Subcutaneous abdominal adipose tissue (tissue), 5 donors: Measurements from ENCODE around the gene MYPN.
A peak's percentile ranks its signal among the peaks of the same experiment; 100 is the strongest.

Source experiments
- H3K27ac ChIP-seq: one replicate; pipeline ENCODE4 v1.7.0; 2013; ENCODE audit warnings: low read depth, mild to moderate bottlenecking, inconsistent platforms, low read length, moderate library complexity
- H3K27me3 ChIP-seq, 5 donors: one replicate each; pipeline ENCODE4 v1.7.0; 2013; ENCODE audit warnings: low read length in 5 of 5, inconsistent platforms in 1 of 5; ENCODE audit not compliant: control insufficient read depth in 5 of 5, insufficient read depth in 4 of 5
- H3K36me3 ChIP-seq, 5 donors: one replicate each; pipeline ENCODE4 v1.7.0; 2013; ENCODE audit warnings: low read length in 5 of 5; ENCODE audit not compliant: control insufficient read depth in 5 of 5, insufficient read depth in 5 of 5
- H3K4me1 ChIP-seq, 5 donors: one replicate each; pipeline ENCODE4 v1.7.0; 2013; ENCODE audit warnings: low read length in 5 of 5, mild to moderate bottlenecking in 3 of 5, moderate library complexity in 1 of 5; ENCODE audit not compliant: control insufficient read depth in 5 of 5, insufficient read depth in 5 of 5
- H3K4me3 ChIP-seq, 5 donors: one replicate each; pipeline ENCODE4 v1.7.0; 2013; ENCODE audit warnings: low read length in 5 of 5, low read depth in 1 of 5
- H3K9ac ChIP-seq, 5 donors: one replicate each; pipeline ENCODE4 v1.7.0; 2013; ENCODE audit warnings: low read length in 5 of 5, mild to moderate bottlenecking in 4 of 5, moderate library complexity in 3 of 5
- H3K9me3 ChIP-seq, 5 donors: one replicate each; pipeline ENCODE4 v1.7.0; 2013; ENCODE audit warnings: low read length in 5 of 5; ENCODE audit not compliant: control insufficient read depth in 5 of 5
- donor health status: healthy.
- donor health status: healthy.
- donor health status: healthy.
- donor health status: healthy.
- donor health status: healthy.

The MYPN gene

DNA sequence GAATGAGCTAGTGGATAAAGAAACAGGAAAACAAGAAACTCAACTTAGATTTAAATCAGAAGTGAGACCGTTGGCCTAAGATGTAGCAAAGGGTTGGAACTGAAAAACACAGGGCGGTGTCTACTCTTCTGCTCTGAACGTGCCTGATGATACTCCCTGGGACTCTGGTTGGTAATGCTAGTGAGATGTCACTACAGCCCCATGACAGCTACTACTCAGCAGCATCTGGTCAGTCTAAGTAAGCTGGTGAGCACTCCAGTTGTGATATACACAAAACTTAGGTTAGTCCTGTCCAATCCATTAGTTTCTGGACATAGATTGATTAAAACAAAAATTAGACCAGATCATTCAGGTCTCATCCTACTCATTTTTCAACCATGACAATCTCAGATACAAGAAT lies 15.4 kb downstream of the MYPN start:
- H3K36me3 ChIP-seq = no peaks in the 10 kb centered on the region
- H3K4me3 ChIP-seq = no peak overlapping the region
- no peaks in the 10 kb centered on the region for H3K9me3 ChIP-seq
- H3K9ac ChIP-seq = no peak overlapping the region
- no peak overlapping the region for H3K27ac ChIP-seq
- peaks cover 0 to 9% (median 5%) of the 10 kb centered on the region in 5 donors for H3K4me1 ChIP-seq
- H3K27me3 ChIP-seq = no peaks in the 10 kb centered on the region

DNA sequence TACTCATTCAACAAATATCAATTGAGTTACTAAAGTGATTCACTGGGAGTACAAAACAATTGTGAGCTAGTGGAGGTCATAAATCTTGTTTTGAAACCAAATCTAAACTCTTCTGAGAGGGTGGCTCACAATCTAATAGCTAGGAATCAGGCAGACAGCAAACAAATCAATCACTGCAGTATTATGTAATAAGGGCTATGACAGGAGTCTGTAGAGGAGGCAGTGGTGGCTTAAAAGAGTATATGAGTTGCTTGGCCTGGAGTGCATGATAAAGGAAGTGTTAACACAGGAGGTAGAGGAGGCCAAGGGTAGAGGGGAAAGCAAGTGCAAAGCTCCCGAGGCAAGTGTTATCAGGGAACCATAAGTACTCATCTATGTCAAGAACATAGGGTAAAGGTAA lies 16.5 kb downstream of the MYPN start:
- H3K4me1 ChIP-seq = peaks cover 0 to 9% (median 5%) of the 10 kb centered on the region in 5 donors
- H3K9me3 ChIP-seq = no peaks in the 10 kb centered on the region
- no peaks in the 10 kb centered on the region for H3K36me3 ChIP-seq
- H3K27me3 ChIP-seq = no peaks in the 10 kb centered on the region
- no peak overlapping the region for H3K27ac ChIP-seq
- H3K4me3 ChIP-seq = no peak overlapping the region
- no peak overlapping the region for H3K9ac ChIP-seq

DNA sequence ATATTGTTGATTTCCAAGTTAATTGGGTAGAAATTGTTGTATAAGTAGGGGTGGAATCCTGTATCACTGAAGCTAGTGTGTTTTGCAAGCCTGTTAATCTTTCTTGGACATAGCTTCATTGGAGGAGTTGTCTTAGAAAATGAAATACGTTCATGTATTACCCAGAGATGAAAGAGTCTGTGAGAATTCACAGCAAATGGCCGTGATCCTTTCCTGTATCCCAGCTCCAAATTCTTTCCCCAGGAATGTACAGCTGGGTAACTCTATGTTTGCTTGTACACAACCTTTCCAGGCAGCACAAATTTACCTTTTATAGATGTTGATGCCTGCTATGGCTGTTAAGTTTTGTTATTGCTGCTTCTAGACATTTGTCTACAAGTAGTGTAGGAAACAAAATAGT lies 18.7 kb downstream of the MYPN start:
- Histone ChIP-seq H3K9me3 (no peaks in the 10 kb centered on the region), H3K9ac (no peak overlapping the region), H3K27me3 (no peaks in the 10 kb centered on the region), H3K36me3 (no peaks in the 10 kb centered on the region), H3K4me3 (no peak overlapping the region), H3K4me1 (no peaks in the 10 kb centered on the region), H3K27ac (no peak overlapping the region)

DNA sequence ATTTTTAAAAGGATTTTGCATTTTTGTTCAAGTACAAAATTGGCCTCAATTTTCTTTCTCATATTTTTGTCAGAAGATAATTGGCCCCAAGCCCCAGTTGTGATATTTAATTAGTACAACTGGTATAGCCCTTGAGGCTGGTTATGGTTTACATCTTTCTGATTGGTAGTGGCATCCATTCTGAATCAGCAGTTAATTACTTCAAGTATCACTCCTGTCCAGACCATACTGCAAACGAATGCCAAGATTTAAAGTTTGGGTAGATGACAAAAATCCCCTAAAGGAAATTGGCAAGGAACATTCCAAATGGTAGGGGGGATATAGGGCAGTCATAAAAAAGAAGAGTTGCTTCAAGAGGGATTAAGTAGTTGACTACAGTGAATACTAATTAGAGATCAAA lies 23.1 kb downstream of the MYPN start:
- Histone ChIP-seq H3K4me3 (no peak overlapping the region), H3K4me1 (peaks cover 0 to 3% (median 0%) of the 10 kb centered on the region in 5 donors), H3K27me3 (no peaks in the 10 kb centered on the region), H3K36me3 (no peaks in the 10 kb centered on the region), H3K9me3 (no peaks in the 10 kb centered on the region), H3K27ac (no peak overlapping the region), H3K9ac (no peak overlapping the region)

DNA sequence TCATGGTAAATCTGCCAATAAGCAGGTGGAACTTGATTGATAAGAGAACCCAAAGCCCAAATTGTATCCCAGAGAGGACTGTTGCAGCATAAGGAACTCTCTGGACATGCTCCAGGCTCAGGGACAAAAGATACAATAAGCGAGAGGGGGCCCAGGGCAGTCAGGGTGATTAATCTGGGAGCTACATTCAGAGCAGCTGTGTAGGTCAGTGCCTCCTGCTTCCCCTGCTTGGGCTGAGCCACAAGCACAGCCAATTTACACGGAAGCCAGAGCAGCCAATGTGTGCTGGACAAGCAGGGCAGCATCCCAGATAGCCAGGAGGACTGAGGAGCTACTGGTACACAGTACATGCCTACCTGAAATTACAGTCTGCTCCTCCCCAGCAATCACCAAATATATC lies 24.2 kb downstream of the MYPN start:
- no peak overlapping the region for H3K27ac ChIP-seq

DNA sequence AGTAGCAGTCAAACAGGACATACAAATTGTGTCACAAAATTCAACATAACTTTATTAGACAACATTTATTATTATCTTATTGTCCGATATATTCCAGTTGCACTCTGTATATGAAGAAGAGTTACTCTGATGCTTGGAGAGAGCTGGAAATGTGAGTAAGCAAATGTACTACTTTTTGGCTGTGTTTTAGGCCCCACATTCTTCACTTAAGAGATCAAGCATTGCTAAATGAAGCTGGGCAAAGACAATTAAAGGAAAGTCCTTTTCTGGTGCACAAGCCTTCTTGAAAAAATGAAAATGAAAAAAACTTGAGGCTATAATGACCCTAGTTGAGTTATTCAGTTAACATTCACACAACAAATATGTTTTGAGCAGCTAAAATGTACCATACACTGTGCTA lies 26.1 kb downstream of the MYPN start:
- Histone ChIP-seq H3K27me3 (no peaks in the 10 kb centered on the region), H3K4me1 (peaks cover 0 to 3% (median 0%) of the 10 kb centered on the region in 5 donors), H3K27ac (peak overlapping the region; percentile 59), H3K36me3 (no peaks in the 10 kb centered on the region), H3K4me3 (no peak overlapping the region), H3K9me3 (no peaks in the 10 kb centered on the region), H3K9ac (no peak overlapping the region)

More for the DNA sequence above, 24.2 kb downstream of the MYPN start:
- no peak overlapping the region for H3K9ac ChIP-seq
- peaks cover 0 to 3% (median 0%) of the 10 kb centered on the region in 5 donors for H3K4me1 ChIP-seq
- no peak overlapping the region for H3K4me3 ChIP-seq
- H3K27me3 ChIP-seq = no peaks in the 10 kb centered on the region
- H3K36me3 ChIP-seq = no peaks in the 10 kb centered on the region
- no peaks in the 10 kb centered on the region for H3K9me3 ChIP-seq

DNA sequence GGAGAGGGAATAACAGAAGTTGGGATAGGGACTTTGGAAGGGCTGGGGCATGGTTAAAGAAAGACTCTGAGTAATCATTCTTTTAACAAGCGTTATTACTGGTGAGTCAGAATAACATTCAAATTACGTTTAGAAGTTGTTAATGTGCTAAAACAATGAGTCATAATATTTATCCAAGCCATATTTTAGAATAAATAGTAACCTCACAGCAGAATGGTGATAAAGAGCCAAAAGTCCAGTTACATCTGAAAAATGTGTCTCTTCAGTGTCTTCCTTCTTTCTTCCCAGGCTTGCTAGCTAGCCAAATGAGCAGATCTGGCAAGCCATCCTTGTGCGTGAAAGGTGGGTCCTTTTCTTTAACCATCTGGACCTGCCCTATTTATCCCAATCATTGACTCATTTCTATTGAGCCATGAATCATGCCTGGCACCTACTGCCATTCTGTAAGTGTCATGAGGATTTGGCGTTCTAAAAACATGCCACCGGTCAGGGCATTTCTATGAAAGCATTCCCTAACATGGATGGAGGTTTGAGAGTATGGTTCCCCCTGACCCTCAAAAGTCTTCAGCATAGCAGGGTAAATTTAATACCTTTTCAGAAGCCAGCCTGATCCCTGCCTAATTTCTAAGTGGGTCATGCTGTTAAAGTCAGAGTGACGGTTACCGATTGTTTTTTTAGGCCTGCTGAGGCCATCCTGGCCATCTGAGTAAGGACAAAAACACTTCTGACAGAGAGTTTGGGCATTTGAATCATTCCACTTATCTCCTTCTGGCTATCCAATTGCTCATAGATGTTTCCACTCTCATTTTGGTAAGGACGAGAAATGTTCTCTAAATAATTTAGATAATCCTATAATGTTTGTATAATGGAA lies 26.9 kb downstream of the MYPN start:
- peaks cover 0 to 3% (median 0%) of the 10 kb centered on the region in 5 donors for H3K4me1 ChIP-seq

DNA sequence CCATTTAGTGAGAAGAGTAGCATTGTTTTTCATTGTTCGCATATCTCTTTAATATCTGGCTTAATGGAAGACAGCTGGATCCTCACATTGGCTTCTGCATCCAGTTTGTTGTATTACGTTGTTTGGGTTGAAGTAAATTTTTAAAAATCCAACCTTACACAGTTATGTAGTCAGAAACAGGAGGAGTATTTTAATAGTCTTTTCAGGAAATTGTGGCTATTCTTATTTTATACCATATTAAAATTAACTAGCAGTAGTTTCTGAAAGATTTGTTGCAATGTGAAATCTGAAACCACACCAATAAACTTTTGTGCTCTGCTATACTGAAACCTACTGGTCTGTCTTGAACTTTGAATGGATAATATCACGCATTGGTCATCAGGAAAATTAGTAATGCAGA lies 27.9 kb downstream of the MYPN start:
- Histone ChIP-seq H3K27me3 (peaks cover 0 to 2% (median 0%) of the 10 kb centered on the region in 5 donors), H3K9me3 (no peaks in the 10 kb centered on the region), H3K36me3 (no peaks in the 10 kb centered on the region), H3K9ac (no peak overlapping the region), H3K27ac (no peak overlapping the region), H3K4me1 (peaks cover 0 to 3% (median 0%) of the 10 kb centered on the region in 5 donors), H3K4me3 (no peak overlapping the region)

More for the DNA sequence above, 26.9 kb downstream of the MYPN start:
- Histone ChIP-seq H3K36me3 (no peaks in the 10 kb centered on the region), H3K4me3 (no peak overlapping the region), H3K9me3 (no peaks in the 10 kb centered on the region), H3K9ac (no peak overlapping the region), H3K27me3 (peaks cover 0 to 2% (median 0%) of the 10 kb centered on the region in 5 donors), H3K27ac (peak overlapping the region; percentile 19)

DNA sequence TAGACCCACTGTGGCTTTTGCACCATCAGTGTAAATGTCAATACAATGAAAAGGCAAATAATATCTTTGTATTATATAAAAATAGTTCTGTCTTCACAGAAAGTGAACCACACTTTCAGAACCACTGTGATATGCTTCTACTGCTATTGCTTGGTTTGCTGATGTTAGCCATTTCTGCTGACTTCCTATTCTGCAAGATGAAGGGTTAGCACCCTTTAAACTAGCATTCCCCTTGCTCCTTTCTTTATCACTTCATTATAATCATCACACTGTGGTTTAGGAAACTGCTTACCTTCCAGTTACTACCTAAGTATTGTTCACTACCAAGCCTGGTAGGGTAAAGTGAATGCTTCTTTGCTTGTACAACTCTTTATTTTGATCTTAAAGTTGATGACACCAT lies 29.2 kb downstream of the MYPN start:
- Histone ChIP-seq H3K9ac (no peak overlapping the region), H3K9me3 (no peaks in the 10 kb centered on the region), H3K27ac (no peak overlapping the region), H3K27me3 (peaks cover 0 to 2% (median 0%) of the 10 kb centered on the region in 5 donors), H3K4me1 (peaks cover 0 to 3% (median 0%) of the 10 kb centered on the region in 5 donors), H3K36me3 (no peaks in the 10 kb centered on the region), H3K4me3 (no peak overlapping the region)

DNA sequence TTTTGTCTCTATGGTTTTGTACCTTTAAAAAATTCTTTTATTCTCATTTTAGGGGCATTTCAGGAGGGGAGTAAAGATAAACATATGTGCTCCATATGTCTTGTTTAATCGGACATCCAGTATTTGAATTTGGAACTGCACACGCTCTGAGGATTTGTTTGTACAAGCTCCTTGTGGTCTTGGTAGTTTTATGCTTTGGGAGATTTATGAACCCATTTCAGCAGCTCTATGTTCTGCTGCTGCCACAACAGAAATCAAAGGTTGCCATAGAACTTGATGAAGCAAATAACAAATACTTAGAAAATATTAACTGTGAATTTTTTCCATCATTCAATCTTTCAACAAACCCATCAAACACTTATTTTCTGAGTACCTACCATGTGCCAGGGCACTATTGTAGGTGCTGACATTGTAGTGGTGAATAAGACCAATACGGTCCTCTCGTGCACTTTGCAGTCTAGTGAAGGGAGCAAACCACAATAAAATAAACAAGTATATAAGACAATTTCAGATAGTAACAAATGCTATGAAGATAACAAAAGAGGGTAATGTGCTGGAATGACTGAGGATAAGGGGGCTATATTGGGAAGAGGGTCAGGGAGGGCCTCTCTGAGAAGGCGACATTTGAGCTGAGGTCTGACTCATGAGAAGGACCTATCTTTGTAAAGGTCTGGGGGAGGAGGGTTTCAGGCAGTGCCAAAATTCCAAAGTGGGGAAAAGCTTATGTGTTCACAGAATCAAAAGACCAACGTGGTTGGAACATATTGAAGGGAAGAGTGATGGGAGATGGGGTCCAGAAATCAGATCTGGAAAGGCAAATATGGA lies 30.4 kb downstream of the MYPN start:
- Histone ChIP-seq H3K27ac (no peak overlapping the region), H3K9me3 (no peaks in the 10 kb centered on the region), H3K36me3 (no peaks in the 10 kb centered on the region), H3K9ac (no peak overlapping the region), H3K4me3 (no peak overlapping the region), H3K4me1 (peaks cover 0 to 3% (median 0%) of the 10 kb centered on the region in 5 donors), H3K27me3 (peaks cover 0 to 2% (median 0%) of the 10 kb centered on the region in 5 donors)
